HG02840 (cell line): ENCODE results near the gene PLP1.

Source experiments
- ATAC-seq: cut with Tn5 transposase; IDR thresholded peaks from one replicate; pipeline ENCODE4 v1.9.1; 2021; ENCODE audit warnings: mild to moderate bottlenecking, moderate library complexity, moderate number of reproducible peaks; ENCODE audit not compliant: unreplicated experiment, low FRiP score

The PLP1 gene

DNA sequence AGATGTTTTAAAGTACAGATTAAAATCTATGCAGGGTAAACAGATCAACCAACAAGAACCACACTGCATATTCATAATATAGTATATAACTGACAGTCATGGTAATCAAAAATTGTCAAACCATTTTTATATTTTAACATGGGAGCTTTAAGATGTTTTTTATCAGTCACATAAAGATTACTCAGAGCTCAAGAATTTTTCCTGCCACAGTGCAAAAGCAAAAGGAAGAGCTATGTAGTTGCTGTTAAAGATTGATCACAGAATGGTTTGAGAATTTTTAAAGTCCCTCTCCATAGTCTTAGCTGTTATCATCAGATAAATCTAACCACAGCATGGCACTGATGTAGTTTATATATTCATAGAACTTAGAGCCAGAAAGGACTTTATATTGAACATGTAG is 47.0 kb downstream of the PLP1 start:
- ATAC-seq = no peak

DNA sequence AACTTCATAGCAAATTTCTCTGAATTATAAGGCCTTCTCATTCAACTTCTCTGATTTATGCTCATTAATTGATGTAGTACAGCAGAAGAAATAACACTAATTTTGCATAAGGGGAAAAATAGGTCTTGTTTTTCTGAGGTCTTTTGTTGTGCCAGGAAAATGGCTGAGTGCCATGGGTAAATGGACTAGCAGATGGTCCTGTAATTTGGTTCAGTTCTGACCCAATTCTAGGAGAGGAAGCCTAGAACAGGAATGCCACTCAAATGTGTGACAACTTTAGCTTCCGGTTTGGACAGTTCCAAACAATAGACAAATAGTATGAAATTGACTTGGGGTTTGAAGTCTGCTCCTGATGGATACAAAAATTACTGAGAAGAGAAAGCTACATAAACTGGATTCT is 49.2 kb downstream of the PLP1 start:
- no peak for ATAC-seq

DNA sequence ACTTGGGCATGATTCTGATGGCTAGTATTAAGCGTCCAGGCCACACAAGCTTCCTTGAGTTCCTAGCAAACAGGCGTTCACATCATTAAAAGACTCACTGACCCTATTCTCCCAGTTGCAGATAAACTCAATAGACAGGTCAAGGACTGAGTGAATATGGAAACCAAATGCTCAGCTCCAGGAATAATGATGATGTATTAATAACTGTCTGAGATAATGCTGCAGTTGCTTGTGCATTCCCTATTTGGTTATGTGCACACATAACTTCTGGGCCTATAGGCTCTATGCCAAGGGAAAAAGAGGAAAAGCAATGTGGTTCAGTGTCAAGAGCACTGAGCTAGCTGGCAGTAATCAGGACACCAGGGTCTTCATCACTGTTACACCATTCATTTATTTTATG is 51.9 kb downstream of the PLP1 start:
- no peak for ATAC-seq

DNA sequence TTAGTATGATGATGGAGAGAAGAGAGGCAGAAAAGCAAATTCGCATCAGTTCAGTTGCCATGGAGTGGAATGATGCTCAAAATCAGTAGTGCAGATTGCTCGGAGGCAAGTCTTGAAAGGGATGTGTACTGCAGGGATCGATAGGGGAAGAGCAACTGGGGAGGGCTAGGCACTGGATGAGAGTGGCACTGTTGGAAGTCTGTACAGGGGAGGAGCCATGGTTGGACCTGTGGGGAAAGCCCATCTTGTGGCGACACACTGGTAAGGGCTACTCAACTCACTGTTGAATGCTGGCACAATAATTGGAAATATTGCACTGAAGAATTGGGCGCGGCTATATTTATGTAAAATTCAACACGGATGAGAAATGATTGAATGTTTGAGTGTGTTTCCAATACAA is 54.2 kb downstream of the PLP1 start:
- ATAC-seq = no peak

DNA sequence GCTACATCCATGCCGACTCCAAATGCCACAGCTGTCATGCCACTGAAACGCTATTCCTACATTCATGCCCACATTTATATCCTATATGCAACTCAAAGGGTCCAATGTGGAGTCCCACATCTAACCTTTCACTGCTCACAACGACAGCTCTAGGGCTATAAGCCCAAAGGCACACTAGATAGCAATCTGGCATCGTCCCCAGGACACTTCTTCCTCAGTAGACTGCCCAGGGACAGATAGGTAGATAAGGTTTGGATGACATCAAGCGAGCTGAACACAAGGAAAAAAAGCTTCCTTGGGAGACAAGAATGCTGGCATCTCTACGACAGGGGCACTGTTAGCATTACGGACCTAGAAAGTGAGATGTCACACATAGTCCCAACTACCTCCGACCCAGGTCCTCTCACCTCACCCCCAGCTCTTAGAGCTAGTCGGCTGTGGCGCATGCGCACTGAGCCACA is 54.7 kb downstream of the PLP1 start:
- ATAC-seq = no peak

DNA sequence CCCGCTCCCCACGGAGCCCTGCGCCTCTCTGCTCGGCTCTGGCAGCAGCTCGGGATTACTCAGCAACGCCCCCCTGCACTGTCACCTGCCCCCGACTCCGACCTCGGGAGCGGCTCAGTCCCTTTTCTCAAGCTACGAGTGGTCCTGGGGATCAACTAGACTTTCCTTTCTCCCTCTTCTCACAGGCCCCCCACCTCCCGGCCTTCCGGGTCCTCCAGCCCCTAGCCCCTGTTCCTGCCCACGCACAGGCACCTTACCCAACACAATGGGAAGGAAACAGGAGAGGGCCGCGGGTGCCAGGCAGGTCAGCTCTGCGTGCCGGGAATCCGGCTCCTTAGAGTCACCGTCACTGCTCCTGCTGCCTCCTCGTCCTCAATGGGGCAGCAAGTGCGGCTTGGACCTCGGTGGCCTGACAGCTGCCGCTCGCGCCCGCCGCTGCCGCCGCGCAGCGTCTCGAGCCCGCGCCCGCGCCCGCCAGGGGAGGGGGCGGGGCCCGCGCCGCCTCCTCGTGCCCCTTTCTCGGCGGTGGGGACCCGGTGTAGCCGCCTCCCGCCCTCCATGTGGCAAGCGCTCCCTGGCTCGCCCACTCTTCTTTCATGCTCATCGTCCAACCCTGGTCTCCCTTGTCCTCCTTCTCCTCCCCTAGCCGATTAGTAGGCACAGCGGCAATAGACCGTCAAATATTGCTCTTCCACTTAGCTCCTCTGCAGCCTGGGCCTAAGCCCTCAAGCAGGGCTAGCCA is 55.3 kb downstream of the PLP1 start, which contains the start of gene RAB9B:
Gene RAB9B, minus strand, starts transcription at position 455 of the 742 bp plus-strand sequence. CDS start 6,473 bp downstream, outside the sequence.
- ATAC-seq = peak; percentile 89

DNA sequence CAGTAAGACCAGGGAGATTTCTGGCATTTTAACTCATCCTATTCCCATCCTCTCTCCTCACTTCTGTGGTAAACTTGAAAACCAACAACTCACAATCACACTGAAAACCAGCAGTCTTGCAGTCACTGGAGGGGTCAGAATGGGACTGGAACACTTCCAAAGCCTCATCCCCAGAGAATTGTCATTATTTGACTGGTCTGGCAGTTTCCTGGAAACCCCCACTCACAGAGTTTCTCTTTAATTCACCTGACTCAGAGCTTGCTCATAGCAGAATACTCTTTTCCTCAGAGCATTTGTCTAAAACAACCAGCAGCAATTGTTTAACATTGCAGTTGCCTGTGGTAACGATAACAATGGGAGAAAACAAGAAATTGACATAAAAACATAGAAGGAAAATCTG is 62.8 kb downstream of the PLP1 start:
- no peak for ATAC-seq
